HG02678 (cell line): ENCODE data around the gene GALNT14.

Experiments used
- ATAC-seq: cut with Tn5 transposase; IDR thresholded peaks from one replicate; pipeline ENCODE4 v1.9.1; 2021; ENCODE audit warnings: mild to moderate bottlenecking, moderate library complexity; ENCODE audit not compliant: unreplicated experiment

Gene GALNT14

DNA sequence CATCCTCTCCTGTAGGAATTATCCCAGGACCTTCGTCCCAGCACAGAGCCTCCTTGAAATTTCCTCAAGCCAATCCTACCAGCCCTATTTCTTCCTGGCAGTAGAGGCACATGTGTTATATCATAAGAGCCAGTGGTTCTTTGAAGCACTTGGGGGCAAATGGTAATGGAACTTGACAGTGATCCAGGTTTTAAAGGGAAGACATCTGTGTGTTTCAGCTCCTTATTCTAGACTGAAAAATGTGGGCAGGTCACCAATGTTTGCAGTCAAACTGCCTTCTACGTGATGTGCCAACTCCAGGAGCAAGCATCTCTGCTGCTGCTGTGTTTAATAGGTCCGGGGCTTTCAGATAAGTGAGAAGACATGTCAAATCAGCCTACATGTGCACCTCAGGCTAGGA is 157.1 kb downstream of the GALNT14 start:
- no peak for ATAC-seq

DNA sequence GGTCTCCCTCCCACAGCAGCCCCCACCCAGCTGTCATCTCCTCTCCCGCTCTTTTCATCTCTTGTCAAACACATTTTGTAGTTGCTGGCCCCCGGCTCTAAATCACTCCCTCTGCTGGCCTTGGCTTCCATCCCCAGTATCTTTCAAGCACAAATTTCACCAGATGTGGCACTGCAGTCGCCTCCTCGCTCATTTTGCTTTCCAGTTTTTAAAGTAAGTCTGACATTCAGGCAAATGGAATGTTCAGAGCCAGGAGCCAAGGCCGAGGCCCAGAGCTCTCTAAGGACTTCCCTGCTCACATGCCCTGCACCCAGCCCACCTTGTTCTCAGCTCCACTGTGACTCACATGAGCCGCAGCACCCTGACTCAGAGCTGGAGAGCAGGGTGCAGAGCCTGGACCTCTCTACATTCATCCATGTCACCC is 158.4 kb downstream of the GALNT14 start:
- no peak for ATAC-seq

DNA sequence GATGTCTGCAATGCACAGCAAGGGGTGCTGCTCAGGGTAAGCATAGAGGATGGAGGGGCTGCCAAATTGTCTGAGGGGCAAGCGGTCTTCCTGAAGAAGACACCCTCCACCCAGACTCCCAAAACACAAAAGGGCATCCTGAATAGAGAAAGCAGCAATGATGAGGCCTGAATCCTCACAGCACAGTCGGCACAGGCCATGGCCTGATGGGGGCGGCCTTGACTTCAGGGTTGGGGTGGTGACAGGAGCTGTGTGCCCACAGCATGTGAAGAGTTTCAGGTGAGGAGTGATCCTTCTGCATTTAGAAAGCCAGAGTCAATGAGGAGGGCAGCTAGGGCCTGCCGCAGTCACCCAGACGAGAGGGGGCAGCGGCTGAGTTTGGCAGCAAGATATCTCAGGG is 159.4 kb downstream of the GALNT14 start:
- ATAC-seq = no peak

DNA sequence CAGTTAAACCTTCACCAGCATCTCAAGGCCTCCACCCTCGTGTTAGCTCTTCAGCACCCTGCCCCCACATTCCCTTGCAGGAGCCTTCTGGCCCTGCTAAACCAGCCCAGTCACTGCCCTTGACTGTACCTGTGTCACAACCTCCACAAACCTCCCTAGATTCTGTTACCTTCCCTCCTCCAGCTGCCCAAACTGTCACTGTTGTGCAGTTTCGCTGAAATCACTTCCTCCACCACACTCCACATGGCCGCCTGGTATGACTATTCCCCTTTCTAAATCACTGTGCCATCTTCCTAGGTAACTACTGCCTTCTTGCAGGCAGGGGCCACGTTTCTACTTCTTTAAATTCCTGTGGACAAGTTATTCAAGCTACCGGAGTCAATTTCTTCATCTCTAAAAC is 160.2 kb downstream of the GALNT14 start:
- ATAC-seq = no peak

DNA sequence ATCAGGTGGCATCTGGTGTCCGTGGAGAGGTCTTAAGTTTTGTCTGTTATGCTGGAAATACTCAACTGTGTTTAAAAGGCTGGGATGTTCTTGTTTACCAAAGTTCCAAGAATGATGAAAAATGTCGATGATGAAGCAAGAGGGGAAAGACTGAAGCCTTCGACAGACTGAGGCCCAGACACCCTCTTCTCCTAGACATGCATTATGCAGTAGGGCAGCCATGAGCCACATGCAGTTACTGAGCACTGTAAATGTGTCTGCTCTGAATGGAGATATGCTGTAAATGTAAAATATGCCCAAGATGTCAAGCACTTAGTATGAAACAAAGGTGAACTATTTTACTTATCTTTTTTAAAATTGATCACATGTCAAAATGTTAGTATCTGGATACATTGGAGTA is 163.1 kb downstream of the GALNT14 start:
- ATAC-seq = no peak

DNA sequence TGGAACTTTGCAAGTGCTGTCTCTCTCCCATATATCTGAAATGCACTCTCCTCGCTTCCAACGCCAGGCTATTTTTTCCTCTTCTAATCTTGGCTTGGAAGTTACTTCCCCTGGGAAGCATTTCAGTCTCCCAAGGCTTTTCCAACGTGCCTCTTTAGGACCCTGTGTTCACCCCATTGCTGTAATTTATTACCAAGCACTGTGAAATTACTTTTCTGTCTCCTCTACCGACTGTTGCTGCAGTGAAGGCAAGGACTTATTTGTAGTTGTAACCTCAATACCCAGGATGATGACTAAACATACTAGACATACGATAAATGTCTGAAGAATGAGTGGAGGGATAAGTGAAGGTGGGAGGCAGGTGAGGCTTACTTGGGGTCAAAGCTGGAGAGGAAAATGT is 163.7 kb downstream of the GALNT14 start:
- ATAC-seq = no peak

DNA sequence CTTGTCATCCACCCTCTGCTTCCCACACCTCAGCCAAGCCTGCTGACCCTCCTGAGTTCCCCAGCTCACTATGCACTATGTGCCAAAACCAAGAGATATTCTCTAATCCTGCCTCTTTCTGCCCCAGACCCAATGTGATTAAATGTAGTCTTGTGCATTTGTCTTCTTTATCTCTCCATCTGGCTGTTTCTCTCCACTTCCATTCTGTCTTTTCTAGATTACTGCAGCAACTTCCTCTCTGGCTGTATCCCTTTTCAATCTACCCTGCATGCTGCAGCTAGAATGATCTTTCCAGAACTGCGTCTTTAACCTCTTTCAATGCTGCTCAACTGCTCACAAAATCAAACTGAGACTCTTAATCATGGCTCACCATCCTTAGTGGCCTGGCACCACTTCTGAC is 164.1 kb downstream of the GALNT14 start:
- ATAC-seq = no peak

DNA sequence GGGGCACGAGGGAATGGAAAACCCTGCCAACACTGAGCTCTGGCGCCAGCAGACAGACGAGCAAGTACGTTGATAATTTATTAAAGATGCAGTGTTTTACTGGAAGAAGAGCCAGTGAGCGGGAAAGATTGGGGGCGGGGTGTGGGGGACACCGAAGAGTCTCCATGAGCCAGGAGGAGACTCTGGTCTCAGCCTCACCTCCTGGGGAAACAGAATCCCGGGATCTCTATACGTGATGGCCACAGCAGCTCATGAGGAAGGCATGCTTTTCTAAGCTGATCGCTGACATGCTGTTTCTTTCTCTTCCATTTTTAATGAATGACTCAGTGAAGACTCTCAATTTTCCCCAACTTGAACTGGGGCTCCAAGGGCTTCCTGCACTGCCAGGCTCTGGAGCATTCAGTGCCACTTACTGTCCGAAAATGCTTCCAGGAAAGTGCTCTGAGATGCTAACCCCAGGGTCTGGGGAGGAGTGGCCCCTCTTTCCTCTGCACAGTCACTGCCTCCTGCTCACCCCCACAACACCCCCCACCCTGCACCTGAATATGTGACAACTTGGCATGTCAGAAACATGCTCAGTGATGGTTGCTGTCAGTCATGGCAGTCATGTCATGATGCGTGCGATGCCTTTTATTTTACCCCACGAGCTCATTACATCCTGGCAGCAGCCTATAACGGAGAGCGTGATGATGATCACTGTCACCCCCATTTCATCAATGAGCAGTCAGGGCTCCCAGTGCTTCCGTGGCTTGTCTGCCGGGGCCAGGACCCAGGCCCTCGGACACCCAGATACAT is 166.8 kb downstream of the GALNT14 start:
- ATAC-seq = no peak

DNA sequence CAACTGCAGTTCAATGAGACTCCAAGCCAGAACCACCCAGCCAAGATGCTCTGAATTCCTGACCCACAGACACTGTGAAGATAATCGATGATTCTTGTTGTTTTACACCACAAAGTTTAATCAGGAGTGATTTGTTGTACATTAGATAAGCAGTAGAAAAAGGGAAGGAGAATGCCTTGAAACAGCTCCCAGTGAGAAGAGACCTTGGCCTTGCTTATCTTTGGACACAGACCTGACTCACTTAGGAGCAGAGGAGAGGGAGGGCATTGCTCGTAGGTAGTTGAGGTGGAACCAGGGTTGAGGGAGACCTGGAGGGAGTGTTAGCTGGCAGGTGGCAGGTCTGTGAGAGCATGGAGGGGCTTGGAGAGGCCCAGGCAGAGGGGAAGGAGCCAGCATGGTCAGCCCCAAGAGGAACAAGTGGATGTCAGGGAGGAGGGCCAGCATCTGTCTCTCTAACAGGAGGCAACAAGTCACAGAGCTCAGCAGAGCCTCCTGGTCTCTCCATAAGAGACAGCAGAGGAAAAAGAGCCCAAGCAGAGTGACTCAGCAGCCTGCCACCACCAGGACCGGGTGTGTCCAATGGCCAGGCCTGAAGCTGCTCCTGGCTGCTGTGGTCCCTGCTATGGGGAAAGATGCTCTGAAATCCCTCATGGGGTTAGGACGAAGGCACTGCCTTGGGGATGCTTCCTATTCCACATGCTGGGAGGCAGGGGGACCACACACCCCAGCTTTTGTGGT is 169.4 kb downstream of the GALNT14 start:
- ATAC-seq = no peak

DNA sequence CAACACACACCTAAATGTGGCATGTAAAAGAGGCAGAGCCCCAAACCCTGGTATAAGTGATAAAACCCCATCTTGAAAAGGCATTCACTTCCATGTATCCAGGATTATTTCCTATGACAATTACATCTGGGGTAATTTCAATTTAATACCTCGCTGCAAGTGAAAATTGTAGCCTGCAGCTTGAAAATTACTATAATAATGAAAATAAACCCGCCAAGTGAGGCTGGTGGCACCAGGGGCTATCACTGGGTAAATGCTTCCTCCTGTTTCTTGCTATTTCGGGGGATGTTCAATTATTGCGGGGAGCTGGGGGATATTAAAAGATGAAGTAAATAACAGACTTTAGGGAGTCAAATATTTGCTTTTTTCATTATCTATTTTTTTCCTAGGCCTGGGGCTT is 171.5 kb downstream of the GALNT14 start:
- no peak for ATAC-seq

DNA sequence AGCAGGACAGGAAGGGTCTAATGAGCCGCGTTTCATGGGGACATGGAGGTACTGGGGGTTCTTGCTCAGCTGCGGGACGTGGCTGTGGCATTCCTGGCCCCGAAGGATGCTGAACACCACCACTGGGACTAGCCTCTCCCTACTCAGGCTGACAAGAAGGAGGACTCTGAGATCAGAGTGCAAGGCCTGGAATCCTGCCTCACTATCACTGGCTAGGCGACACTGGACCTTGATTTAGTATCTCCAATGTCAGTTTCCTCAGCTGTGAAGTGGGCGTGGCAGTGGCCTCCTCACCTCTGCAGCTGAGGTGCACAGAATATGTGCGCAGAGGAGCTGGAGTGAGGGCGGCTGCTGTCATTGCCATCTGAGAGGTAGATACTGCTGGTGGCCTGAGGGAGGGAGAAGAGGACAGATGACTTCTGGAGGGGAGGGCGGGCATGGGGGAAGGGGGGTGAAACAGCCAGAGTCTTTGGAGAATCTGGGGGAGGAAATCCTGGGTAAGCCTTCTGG is 173.2 kb downstream of the GALNT14 start:
- no peak for ATAC-seq

DNA sequence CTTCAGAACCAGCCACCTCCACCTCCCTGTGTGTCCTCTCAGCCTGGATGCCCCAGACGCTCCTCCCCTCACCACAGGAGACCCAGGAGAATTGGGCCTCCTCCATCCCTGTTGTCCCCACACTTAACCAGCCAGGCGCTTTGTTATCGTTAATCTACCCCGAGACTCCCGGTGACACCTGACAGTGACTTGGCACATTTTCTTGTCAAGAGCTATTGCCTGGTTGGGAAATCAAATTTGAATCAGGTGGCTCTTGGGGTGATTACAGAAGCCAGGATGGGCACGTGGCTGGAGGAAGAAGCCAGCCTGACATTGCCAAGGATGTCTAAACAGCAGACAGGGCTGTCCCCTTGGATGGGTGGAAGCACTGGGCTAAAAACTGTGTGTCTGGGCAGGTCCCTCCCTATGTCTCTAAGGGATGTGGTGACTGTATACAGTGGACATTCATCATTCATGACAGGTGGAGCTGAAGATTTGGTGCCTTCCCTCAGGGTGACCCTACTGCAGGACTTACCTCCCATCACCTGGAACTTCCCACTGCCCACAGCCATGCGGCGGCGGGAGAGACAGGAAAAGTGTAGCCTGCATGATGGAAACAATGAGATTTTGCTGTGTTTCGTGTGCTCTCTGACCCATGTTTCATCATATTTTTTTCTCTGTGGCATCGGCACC is 173.8 kb downstream of the GALNT14 start:
- no peak for ATAC-seq

DNA sequence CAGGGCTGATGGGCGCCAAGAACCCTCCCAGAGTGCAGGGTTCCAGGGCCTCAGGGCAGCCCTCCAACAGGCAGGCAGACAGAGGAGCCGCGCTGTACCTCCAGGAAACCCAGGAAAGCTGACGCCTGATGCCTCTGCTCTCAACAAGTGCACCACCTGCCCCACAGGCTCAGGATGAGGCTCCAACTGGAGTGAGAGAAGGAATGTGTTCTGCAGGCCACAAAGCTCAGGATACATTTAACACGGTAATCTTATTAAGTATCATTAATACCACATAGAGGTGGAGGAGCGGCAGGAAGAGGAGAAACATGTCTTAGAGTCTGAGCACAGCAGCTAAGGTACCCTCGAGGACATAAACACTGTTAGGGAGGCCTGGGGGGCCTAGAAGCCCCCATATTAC is 175.1 kb downstream of the GALNT14 start:
- no peak for ATAC-seq

DNA sequence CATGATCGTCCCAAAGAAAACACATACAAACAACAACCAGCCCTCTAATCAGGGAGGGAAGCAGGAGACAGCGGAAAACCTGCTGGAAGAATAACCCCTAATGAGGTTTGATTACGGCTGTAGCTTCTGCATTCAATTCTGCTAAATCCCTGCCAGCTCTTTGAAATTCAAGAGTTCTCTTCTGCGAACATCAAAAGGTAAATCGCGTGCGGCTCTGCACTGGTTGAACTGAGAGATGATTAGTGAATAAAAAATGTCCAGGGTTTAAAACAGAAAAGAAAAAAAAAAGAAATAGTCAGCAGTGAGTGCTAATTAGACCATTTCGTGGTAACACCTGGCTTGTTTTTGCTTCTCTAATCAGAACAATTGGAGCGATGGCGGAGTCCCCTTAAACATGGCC is 178.0 kb downstream of the GALNT14 start:
- ATAC-seq = no peak

DNA sequence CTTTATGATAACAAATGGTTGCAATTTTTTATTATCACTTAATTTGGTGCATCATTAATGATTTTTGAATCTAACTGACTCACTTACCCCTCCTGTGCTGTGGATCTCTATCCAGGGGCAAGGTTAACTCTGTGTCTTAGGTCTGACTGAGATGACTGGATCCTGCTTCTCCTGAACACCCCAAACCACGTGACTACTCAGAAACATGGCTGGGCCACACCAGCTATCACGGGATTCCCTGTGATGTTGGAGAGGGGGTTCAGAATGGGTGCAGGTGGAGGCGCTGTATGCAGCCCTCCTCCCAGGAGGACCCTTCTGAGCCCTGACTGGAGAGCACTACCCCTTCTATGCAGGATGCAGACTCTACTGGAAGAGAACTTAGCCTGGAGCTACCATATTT is 178.6 kb downstream of the GALNT14 start:
- ATAC-seq = no peak

DNA sequence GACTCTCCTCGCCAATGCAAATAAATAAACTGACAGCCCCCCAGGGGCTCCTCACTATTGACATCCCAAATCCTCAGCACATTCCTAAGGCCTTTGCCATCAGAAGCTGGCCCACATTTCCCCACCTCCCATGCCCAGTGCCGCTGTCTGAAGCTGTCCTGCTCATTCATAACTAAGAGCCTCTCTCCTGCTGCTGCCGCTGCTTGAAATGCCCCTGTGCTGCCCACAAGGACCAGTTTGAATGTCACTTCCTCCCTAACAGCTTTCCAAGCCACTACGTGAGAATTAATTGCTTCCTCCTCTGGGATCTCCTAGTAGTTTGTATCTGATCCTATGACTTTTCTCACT is 179.3 kb downstream of the GALNT14 start:
- ATAC-seq = no peak

DNA sequence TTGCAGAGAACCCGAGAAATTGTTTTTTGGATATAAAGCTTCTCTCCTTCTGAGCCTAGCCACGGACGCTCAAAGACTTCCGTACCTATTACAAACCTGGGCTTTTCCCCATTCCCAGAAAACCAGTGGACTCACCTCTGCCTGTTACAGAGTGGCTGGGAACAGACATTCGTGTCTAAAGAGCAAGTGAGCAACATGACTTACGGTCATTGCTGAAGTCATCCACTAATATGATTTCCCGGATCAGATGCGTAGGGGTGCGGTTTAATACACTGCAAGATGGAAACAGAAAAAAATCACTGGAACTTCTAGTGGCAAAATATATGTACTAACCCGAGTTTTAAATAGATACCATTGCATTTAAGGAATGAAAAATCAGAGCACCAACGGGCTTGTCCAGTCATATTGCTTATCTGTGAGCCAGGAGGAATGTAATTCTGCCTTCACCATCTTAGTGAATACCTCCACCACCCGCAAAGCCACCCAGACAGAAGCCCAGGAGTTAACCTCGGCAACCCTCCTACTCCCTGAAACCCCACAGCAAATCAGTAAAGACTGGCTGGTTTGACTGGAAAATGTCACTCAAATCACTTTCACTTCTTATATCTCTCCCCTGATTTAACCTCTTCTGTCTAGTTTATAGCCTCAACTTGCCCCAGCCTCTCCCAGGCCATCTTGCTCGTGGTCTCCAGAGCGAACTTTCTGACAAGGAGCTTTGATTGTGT is 179.9 kb downstream of the GALNT14 start:
- no peak for ATAC-seq

DNA sequence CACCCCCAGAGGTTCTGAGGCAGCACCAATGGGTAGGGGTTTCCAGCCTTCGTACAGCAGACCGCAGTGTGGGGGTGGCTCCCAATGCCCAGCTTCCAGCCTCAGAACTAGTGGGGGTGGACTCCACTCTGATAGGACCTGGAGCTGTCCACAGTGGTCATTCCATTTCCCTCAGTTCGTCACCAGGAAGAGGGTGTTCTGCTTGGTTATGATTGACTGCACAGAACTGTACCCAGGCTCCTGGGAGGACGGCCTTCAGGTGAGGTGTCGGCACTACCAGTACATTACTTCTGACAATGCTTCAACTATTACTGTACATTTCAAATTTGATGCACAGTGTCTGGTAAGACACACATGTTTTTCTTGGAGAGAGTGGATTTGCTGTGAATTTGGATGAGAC is 180.6 kb downstream of the GALNT14 start:
- no peak for ATAC-seq

DNA sequence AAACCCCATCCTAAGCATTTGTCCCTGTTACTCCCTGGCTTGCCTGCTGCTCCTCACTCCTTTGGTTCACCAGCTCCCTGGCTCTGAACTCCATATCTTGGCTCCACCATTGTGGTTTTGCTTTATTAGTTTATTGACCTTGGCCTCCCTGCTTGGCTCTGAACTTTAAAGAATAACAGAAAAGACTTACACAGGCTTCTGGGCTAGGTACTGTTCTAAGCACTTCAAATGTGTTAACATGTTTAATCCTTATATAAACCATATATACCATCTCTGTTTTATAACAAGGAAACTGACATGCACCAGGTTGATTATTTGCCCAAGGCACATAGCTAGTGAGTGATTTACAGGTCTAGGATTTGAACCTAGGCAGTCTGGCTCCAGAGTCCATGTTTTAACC is 181.2 kb downstream of the GALNT14 start:
- ATAC-seq = no peak

DNA sequence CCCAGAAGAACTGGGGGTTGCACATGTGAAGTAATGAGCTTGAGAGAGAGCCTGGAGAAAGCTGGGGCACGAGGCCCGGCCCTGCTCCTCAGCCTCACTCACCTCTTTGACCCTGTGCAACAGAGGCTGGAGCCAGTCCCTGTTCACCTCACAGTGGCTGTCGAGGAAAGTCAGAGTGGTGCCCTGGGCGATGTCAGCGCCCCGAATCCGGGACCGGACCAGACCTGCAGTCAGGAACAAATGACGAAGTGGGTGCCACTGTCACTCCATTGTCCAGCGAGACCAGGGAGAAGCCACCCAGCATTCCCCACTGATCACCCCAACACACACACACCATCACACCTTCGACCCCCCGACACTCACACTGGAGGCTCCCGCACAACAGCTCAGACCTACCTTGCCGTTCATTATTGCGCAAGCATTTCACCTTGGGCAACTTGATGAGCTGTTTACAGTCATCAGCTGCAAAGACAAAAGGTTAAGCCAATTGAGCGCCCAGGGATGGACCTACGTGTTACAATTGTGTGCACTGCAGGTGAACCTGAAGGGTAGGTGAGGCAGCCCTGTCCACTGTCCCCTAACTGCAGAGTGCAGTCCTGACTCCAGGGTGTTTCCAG is 182.6 kb downstream of the GALNT14 start:
- no peak for ATAC-seq

DNA sequence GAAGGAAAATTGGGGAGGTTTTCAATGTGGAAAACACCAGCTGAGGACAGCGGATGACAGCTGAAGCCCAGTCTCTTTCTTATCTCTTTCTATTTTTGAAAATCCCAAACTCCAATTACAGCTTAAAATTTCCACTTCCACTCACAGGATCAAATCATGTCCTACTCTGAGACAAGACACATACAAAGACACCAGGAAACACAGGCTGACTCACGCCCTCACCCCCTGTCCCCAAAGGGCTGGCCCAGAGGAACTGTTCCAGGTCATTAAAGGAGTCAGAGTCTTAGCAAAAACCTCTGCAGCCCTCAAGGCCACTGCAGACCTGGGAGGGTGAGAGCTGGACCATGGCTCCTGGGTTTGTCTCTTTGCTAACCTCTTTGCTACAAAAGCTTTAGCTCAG is 187.9 kb downstream of the GALNT14 start:
- no peak for ATAC-seq
